H1 (cell line): ENCODE measurements around the gene SLC7A9. TPM values are rescaled to one million over a fixed set of nuclear protein-coding genes. Genes with fewer than 3 reads are reported as not detected.

ENCODE experiments used
- CTCF ChIA-PET: fragments of 300-600 bp; sonication (Branson Sonifier 250); formaldehyde crosslinking; loops from one replicate; lab custom pipeline; 2021; ENCODE audit not compliant: partially characterized antibody; lab: Charles Lee
- POLR2A ChIA-PET: fragments of 300-600 bp; sonication (Branson Sonifier 250); formaldehyde crosslinking; loops from one replicate; lab custom pipeline; 2021; ENCODE audit warnings: inconsistent platforms; ENCODE audit not compliant: partially characterized antibody; lab: Charles Lee
- DNase-seq, 2 experiments: peaks; one replicate each; pipeline versions ENCODE4 v3.0.0 to v3.0.0-alpha.2; 2010 to 2022; ENCODE audit warnings: low spot score in 2 of 2, low read depth in 1 of 2, mixed read lengths in 1 of 2
- FAIRE-seq: peaks from 2 replicates; lab custom pipeline; 2011; peaks lifted over from hg19 to GRCh38; lab: Jason Lieb, UNC
- H2AFZ ChIP-seq: 2 replicates; pipeline ENCODE4 v1.8.1; 2012; ENCODE audit warnings: low read length, inconsistent platforms
- H2AK5ac ChIP-seq: 2 replicates; pipeline ENCODE4 v1.6.1; 2013; ENCODE audit warnings: low read depth, low read length
- H2BK120ac ChIP-seq: replicated peaks from 2 replicates; pipeline ENCODE3; 2013; ENCODE audit warnings: low read depth, low read length, inconsistent platforms
- H2BK12ac ChIP-seq: 2 replicates; pipeline ENCODE4 v1.6.1; 2013; ENCODE audit warnings: low read depth, low read length
- H2BK15ac ChIP-seq: 2 replicates; pipeline ENCODE4 v1.6.1; 2013; ENCODE audit warnings: low read length
- H2BK20ac ChIP-seq: 2 replicates; pipeline ENCODE4 v1.6.1; 2013; ENCODE audit warnings: low read length
- H2BK5ac ChIP-seq: 2 replicates; pipeline ENCODE4 v1.6.1; 2013; ENCODE audit warnings: low read depth, low read length
- H3K14ac ChIP-seq: 2 replicates; pipeline ENCODE4 v1.6.1; 2013; ENCODE audit warnings: inconsistent platforms; ENCODE audit not compliant: insufficient read length
- H3K18ac ChIP-seq: 2 replicates; pipeline ENCODE4 v1.6.1; 2013; ENCODE audit warnings: low read length; ENCODE audit errors: extremely low read depth
- H3K23ac ChIP-seq: 2 replicates; pipeline ENCODE4 v1.6.1; 2013; ENCODE audit warnings: inconsistent platforms; ENCODE audit not compliant: insufficient read length
- H3K23me2 ChIP-seq: 2 replicates; pipeline ENCODE4 v1.6.1; 2013; ENCODE audit warnings: low read depth, low read length
- H3K27ac ChIP-seq: 2 replicates; pipeline ENCODE4 v1.6.1; 2011; ENCODE audit warnings: low read depth, low read length, inconsistent platforms
- H3K27me3 ChIP-seq, 4 experiments: replicated peaks in 1 of 4; 1 replicate in 1 of 4; 2 replicates in 3 of 4; pipeline versions ENCODE4 v1.6.1 to v1.8.1; 2011 to 2013; ENCODE audit warnings: low read length in 3 of 4, mild to moderate bottlenecking in 3 of 4, inconsistent platforms in 2 of 4, mixed read lengths in 2 of 4, moderate library complexity in 1 of 4; ENCODE audit not compliant: control insufficient read depth in 3 of 4, insufficient read depth in 3 of 4; ENCODE audit errors: extremely low read depth in 1 of 4
- H3K36me3 ChIP-seq, 4 experiments: 2 replicates each; pipeline versions ENCODE4 v1.6.1 to v1.8.1; 2011 to 2013; ENCODE audit warnings: mild to moderate bottlenecking in 4 of 4, low read length in 3 of 4, moderate library complexity in 2 of 4, control low read depth in 1 of 4, inconsistent platforms in 1 of 4; ENCODE audit not compliant: insufficient read depth in 4 of 4, control insufficient read depth in 2 of 4
- H3K4ac ChIP-seq: replicated peaks from 2 replicates; pipeline ENCODE3; 2013; ENCODE audit warnings: low read length, low read depth, mixed read lengths, inconsistent platforms; ENCODE audit not compliant: insufficient read length
- H3K4me1 ChIP-seq, 4 experiments: replicated peaks in 1 of 4; 1 replicate in 1 of 4; 2 replicates in 3 of 4; pipeline versions ENCODE4 v1.6.1 to v1.8.1; 2011 to 2013; ENCODE audit warnings: low read length in 3 of 4, inconsistent platforms in 2 of 4, mixed read lengths in 1 of 4; ENCODE audit not compliant: insufficient read depth in 4 of 4, control insufficient read depth in 3 of 4
- H3K4me2 ChIP-seq, 2 experiments: 2 replicates each; pipeline versions ENCODE4 v1.6.1 to v1.8.1; 2011 to 2013; ENCODE audit warnings: low read depth in 2 of 2, low read length in 2 of 2, control low read depth in 1 of 2, inconsistent platforms in 1 of 2, mild to moderate bottlenecking in 1 of 2; ENCODE audit not compliant: insufficient read depth in 1 of 2
- H3K4me3 ChIP-seq, 4 experiments: fragments of 200-600, 300-600 bp in 1 of 4; sonication (generic), shearing (Covaris generic), sonication (Bioruptor Twin) in 1 of 4; 2 replicates each; pipeline versions ENCODE4 v1.5.1 to v1.8.1; 2011 to 2016; ENCODE audit warnings: low read length in 4 of 4, low read depth in 3 of 4, control low read depth in 2 of 4, inconsistent platforms in 2 of 4, mild to moderate bottlenecking in 2 of 4, mixed read lengths in 1 of 4, moderate library complexity in 1 of 4; ENCODE audit not compliant: insufficient read depth in 2 of 4; ENCODE audit errors: extremely low read depth in 1 of 4
- H3K56ac ChIP-seq: replicated peaks from 2 replicates; pipeline ENCODE3; 2013; ENCODE audit warnings: low read depth, mild to moderate bottlenecking, mixed read lengths, low read length, inconsistent platforms; ENCODE audit not compliant: insufficient read length
- H3K79me1 ChIP-seq: 2 replicates; pipeline ENCODE4 v1.6.1; 2013; ENCODE audit warnings: low read depth, low read length, control low read depth
- H3K79me2 ChIP-seq, 2 experiments: 2 replicates each; pipeline versions ENCODE4 v1.6.1 to v1.8.1; 2012 to 2013; ENCODE audit warnings: low read length in 2 of 2, mild to moderate bottlenecking in 2 of 2, inconsistent platforms in 1 of 2; ENCODE audit not compliant: insufficient read depth in 2 of 2, control insufficient read depth in 1 of 2
- H3K9ac ChIP-seq, 4 experiments: replicated peaks in 1 of 4; 1 replicate in 1 of 4; 2 replicates in 3 of 4; pipeline versions ENCODE4 v1.6.1 to v1.8.1; 2011 to 2013; ENCODE audit warnings: low read depth in 3 of 4, low read length in 3 of 4, control low read depth in 2 of 4, mild to moderate bottlenecking in 2 of 4, moderate library complexity in 2 of 4, inconsistent platforms in 1 of 4; ENCODE audit errors: extremely low read depth in 1 of 4
- H3K9me3 ChIP-seq, 2 experiments: 2 replicates each; pipeline versions ENCODE4 v1.6.1 to v1.8.1; 2012 to 2013; ENCODE audit warnings: mild to moderate bottlenecking in 2 of 2, moderate library complexity in 2 of 2, control low read depth in 1 of 2, inconsistent platforms in 1 of 2, low read depth in 1 of 2, low read length in 1 of 2, mixed read lengths in 1 of 2; ENCODE audit not compliant: insufficient read depth in 2 of 2
- H4K20me1 ChIP-seq, 2 experiments: replicated peaks in 1 of 2; 2 replicates each; pipeline versions ENCODE3 to v1.8.1; 2011 to 2013; ENCODE audit warnings: inconsistent platforms in 2 of 2, low read length in 2 of 2, mild to moderate bottlenecking in 1 of 2; ENCODE audit not compliant: insufficient read depth in 2 of 2, control insufficient read depth in 1 of 2
- H4K5ac ChIP-seq: 2 replicates; pipeline ENCODE4 v1.6.1; 2013; ENCODE audit warnings: low read length, low read depth, mixed read lengths, inconsistent platforms; ENCODE audit not compliant: insufficient read length
- H4K8ac ChIP-seq: 2 replicates; pipeline ENCODE4 v1.8.0; 2013; ENCODE audit warnings: mild to moderate bottlenecking, moderate library complexity, low read length, inconsistent platforms; ENCODE audit not compliant: insufficient read depth; ENCODE audit errors: extremely low read depth
- H4K91ac ChIP-seq: replicated peaks from 2 replicates; pipeline ENCODE3; 2013; ENCODE audit warnings: low read length, mixed read lengths, inconsistent platforms; ENCODE audit not compliant: insufficient read length
- ASH2L ChIP-seq: fragments of 200-600, 300-600 bp; sonication (generic); IDR thresholded peaks from one replicate; pipeline ENCODE4 v1.7.1; 2017; ENCODE audit warnings: low read length
- ATF2 ChIP-seq: IDR thresholded peaks from 2 replicates; pipeline ENCODE4 v1.6.1; 2012; ENCODE audit warnings: low read length, inconsistent platforms
- BACH1 ChIP-seq: IDR thresholded peaks from 2 replicates; pipeline ENCODE4 v1.6.1; 2012; ENCODE audit warnings: low read length, improper control_type of control experiment
- BRCA1 ChIP-seq: IDR thresholded peaks from 2 replicates; pipeline ENCODE4 v1.6.1; 2012; ENCODE audit warnings: low read depth, low read length, improper control_type of control experiment
- CBX8 ChIP-seq: fragments of 300-800, 300-1000 bp; sonication (generic); IDR thresholded peaks from 2 replicates; pipeline ENCODE4 v1.7.1; 2016; ENCODE audit warnings: low read depth, low read length, borderline replicate concordance
- CEBPB ChIP-seq: IDR thresholded peaks from 2 replicates; pipeline ENCODE4 v1.6.1; 2012; ENCODE audit warnings: low read depth, low read length
- CHD1 ChIP-seq: IDR thresholded peaks from 2 replicates; pipeline ENCODE4 v1.6.1; 2012; ENCODE audit warnings: low read depth, low read length, improper control_type of control experiment
- EGR1 ChIP-seq: IDR thresholded peaks from 2 replicates; pipeline ENCODE4 v1.6.1; 2011; ENCODE audit warnings: low read depth, low read length, borderline replicate concordance
- GABPA ChIP-seq: IDR thresholded peaks from 2 replicates; pipeline ENCODE4 v1.6.1; 2011; ENCODE audit warnings: mild to moderate bottlenecking, low read length, moderate library complexity, borderline replicate concordance; ENCODE audit not compliant: insufficient read depth
- RNF2 ChIP-seq: fragments of 200-900, 300-1000 bp; sonication (generic); IDR thresholded peaks from 2 replicates; pipeline ENCODE4 v1.7.1; 2016; ENCODE audit warnings: borderline replicate concordance, low read depth, mild to moderate bottlenecking, antibody characterized with exemption, low read length; ENCODE audit not compliant: poor library complexity, severe bottlenecking; ENCODE audit errors: missing control alignments
- SIX5 ChIP-seq: IDR thresholded peaks from 2 replicates; pipeline ENCODE4 v1.6.1; 2011; ENCODE audit warnings: mild to moderate bottlenecking, low read depth, low read length
- TCF12 ChIP-seq: IDR thresholded peaks from 2 replicates; pipeline ENCODE4 v1.6.1; 2011; ENCODE audit warnings: low read depth, mild to moderate bottlenecking, low read length
- TEAD4 ChIP-seq: IDR thresholded peaks from 2 replicates; pipeline ENCODE4 v1.6.1; 2012; ENCODE audit warnings: low read depth, low read length, inconsistent platforms, mixed read lengths
- YY1 ChIP-seq: IDR thresholded peaks from 2 replicates; pipeline ENCODE4 v1.6.1; 2011; ENCODE audit warnings: low read depth, mild to moderate bottlenecking, low read length
- WGBS, 2 experiments: shearing (Covaris generic) in 1 of 2; methylation state at CpG; one replicate each; pipeline versions ENCODE4 v1.1.6 to v1.1.7; 2013 to 2015; ENCODE audit warnings: low lambda C conversion rate in 2 of 2, mixed read lengths in 2 of 2, inconsistent platforms in 1 of 2, low coverage in 1 of 2, missing lambda C conversion rate in 1 of 2; ENCODE audit not compliant: insufficient replicate concordance in 2 of 2, insufficient coverage in 1 of 2, insufficient read length in 1 of 2; ENCODE audit errors: extremely low coverage in 1 of 2, missing lambda C conversion rate in 1 of 2; 5-methylcytosine and 5-hydroxymethylcytosine counted together
- polyA plus RNA-seq, 7 experiments: library from polyadenylated mRNA; depleted of rRNA in 3 of 7; stranded (reverse) in 5 of 7; unstranded in 2 of 7; fragments of >200 nt in 5 of 7; fragments of 200-250 nt in 2 of 7; gene quantifications; 1 replicate in 5 of 7; 2 replicates in 1 of 7; 4 replicates in 1 of 7; pipeline versions ENCODE4 v1.2.1 to v1.2.3, GENCODE V29; 2011 to 2013; ENCODE audit warnings: missing spikeins in 2 of 7, mixed read lengths in 2 of 7
- total RNA-seq: library from RNA; stranded (reverse); fragmentation: NEBNext Ultra II Directional; extraction: Animal tissue kit (Norgen Biotek cat#: 25700); gene quantifications from 2 replicates; pipeline ENCODE4 v1.2.1, GENCODE V29; 2021

Gene SLC7A9
- total and polyA plus RNA-seq, 2 of the 8 experiments (the other 6 are each of a cell fraction or from before 2014, with no cell fraction given), result 0.15 TPM; not detected in 1

DNA sequence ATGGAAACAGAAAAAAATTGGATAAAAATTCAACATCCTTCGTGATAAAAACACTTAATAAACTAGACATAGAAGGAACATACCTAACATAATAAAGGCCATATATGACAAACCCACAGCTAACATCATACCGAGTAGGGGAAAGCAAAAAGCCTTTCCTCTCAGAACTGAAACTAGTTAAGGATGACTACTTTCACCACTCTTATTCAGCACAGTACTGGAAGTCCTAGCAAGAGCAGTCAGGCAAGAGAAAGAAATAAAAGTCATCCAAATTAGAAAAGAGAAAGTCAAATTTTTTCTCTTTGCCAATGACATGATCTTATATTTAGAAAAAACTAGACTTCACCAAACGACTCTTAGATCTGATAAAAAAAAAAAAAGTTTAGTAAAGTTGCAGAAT is 25.8 kb upstream of the SLC7A9 start:
- no peak overlapping the region for H3K27ac ChIP-seq
- no peak overlapping the region for H2BK5ac ChIP-seq
- no peak overlapping the region for H3K18ac ChIP-seq
- no peak overlapping the region for H3K23ac ChIP-seq
- ChIA-PET CTCF (no interaction called here), POLR2A (interaction anchor here (0.6 kb wide), 1 partner anchor 243 kb away, joined by 3 read pairs; no protein-coding TSS in a partner anchor)
- H3K56ac ChIP-seq, result no peak overlapping the region
- no peaks in the 10 kb centered on the region for H3K4me1 ChIP-seq
- peaks cover 0 to 3% (median 0%) of the 10 kb centered on the region in 4 experiments; a peak in 2 of 8 replicates for H3K36me3 ChIP-seq
- no peak overlapping the region for H4K5ac ChIP-seq
- WGBS, 2 experiments, result 83% methylated on average over 3 of the region's 3 CpGs; no CpG with 5 or more reads in 1 of the 2 experiments
- 0 out of 4 replicates have a peak, but pooled peaks cover 3 to 4% of the 10 kb centered on the region in 2 experiments for H3K9me3 ChIP-seq
- no peak overlapping the region for H3K14ac ChIP-seq
- no peaks in the 10 kb centered on the region for H3K27me3 ChIP-seq
- FAIRE-seq (no peak), DNase-seq (no peak)
- H4K91ac ChIP-seq, result no peak overlapping the region
- no peak overlapping the region for H3K4me3 ChIP-seq
- no peaks in the 10 kb centered on the region for H3K23me2 ChIP-seq
- no peaks in the 10 kb centered on the region; the same call in 1 of the 2 replicates for H3K79me1 ChIP-seq
- no peaks in the 10 kb centered on the region for H3K79me2 ChIP-seq
- no peak overlapping the region for H3K9ac ChIP-seq
- no peak overlapping the region for H3K4me2 ChIP-seq
- H4K20me1 ChIP-seq, result no peaks in the 10 kb centered on the region
- no peak overlapping the region for H2AK5ac ChIP-seq
- no peak overlapping the region for H3K4ac ChIP-seq
- no peak overlapping the region for H4K8ac ChIP-seq
- no peak overlapping the region for H2AFZ ChIP-seq
- no peak overlapping the region for H2BK20ac ChIP-seq
- H2BK15ac ChIP-seq, result no peak overlapping the region
- no peak overlapping the region for H2BK12ac ChIP-seq
- no peak overlapping the region for H2BK120ac ChIP-seq
- TF ChIP-seq TEAD4 (no peak), SIX5 (no peak), GABPA (no peak), CHD1 (no peak), BACH1 (no peak), BRCA1 (no peak), TCF12 (no peak), EGR1 (no peak), ASH2L (no peak), CBX8 (no peak), ATF2 (no peak), RNF2 (no peak), CEBPB (no peak), YY1 (no peak)
